GM12864 (cell line): ENCODE results near the gene ICAM5.

Source experiments
- DNase-seq: peaks from one replicate; pipeline ENCODE4 v3.0.0-alpha.2; 2011; ENCODE audit warnings: low read depth
- H3K4me3 ChIP-seq: 2 replicates; pipeline ENCODE4 v1.5.1; 2011; ENCODE audit warnings: mild to moderate bottlenecking, low read depth, low read length, control low read depth
- TF ChIP-seq, protein P1 (sequence below): IDR thresholded peaks from 2 replicates; pipeline ENCODE4 v1.5.1; 2011; ENCODE audit warnings: low read depth, mild to moderate bottlenecking, moderate library complexity, low read length, control low read depth, inconsistent platforms; ENCODE audit errors: missing control alignments

The ICAM5 gene

DNA sequence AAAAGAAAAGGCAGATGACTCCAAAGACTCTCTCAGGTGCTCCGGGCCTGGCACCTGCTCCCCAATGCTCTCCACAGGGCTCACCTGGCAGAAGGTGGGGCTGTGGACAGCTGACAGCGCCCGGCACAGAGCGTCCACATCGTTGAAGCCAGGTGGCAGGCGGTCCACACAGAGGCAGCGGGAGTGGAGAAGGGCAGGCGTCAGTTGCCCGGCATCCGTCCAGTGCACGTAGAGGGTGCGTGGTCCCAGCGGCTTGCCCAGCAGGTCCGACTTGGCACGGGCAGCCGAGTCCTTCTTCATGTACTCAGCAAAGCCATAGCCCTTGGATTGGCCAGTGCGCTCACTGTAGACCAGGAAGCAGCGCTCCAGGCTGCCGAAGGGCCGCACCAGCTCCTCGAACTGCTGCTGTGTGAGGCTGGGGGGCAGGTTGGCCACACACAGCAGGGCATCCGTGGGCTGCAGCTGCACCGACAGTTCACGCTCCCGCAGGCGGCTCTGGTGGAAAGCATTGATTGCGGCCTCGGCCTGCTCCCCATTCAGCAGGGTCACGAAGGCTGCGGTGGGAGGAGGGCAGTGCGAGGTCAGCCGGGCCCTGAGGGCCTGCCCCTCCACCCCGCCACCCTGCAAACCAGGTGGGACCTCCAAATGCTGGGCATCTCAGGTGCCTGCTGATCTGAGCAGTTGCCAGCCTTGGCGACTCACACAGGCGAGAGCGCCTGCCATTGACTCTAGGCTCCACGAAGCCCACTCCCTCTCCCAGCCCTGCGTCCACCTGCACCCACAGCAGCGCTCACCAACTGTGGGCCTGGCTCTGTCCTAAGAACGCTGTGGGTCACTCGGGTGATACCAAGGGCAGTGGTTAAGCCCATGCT is 39.0 kb downstream of the ICAM5 start:
- TF ChIP-seq, protein P1, sequence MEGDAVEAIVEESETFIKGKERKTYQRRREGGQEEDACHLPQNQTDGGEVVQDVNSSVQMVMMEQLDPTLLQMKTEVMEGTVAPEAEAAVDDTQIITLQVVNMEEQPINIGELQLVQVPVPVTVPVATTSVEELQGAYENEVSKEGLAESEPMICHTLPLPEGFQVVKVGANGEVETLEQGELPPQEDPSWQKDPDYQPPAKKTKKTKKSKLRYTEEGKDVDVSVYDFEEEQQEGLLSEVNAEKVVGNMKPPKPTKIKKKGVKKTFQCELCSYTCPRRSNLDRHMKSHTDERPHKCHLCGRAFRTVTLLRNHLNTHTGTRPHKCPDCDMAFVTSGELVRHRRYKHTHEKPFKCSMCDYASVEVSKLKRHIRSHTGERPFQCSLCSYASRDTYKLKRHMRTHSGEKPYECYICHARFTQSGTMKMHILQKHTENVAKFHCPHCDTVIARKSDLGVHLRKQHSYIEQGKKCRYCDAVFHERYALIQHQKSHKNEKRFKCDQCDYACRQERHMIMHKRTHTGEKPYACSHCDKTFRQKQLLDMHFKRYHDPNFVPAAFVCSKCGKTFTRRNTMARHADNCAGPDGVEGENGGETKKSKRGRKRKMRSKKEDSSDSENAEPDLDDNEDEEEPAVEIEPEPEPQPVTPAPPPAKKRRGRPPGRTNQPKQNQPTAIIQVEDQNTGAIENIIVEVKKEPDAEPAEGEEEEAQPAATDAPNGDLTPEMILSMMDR: no peak
- no peak for DNase-seq
- H3K4me3 ChIP-seq: no peak overlapping the region

DNA sequence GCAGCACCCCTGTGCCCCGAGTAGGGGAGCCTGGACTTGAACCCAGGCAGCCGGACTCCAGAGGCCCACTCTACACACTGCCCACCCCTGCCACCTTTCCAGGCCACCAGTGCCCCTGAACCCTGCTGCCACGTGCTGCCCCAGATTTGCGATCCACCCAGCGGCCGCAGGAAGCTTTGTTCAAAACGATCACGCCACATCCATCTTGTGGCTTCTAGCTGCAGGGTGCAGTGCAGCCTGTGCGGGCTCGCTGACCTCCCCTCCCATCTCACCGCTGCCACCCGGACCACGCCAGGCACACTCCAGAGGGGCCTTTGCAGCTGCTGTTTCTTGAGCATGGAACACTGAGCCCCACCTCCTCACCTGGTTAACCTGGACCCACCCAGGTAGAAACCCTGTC is 39.8 kb downstream of the ICAM5 start:
- TF ChIP-seq, protein P1: no peak
- no peak for DNase-seq
- no peak overlapping the region for H3K4me3 ChIP-seq

DNA sequence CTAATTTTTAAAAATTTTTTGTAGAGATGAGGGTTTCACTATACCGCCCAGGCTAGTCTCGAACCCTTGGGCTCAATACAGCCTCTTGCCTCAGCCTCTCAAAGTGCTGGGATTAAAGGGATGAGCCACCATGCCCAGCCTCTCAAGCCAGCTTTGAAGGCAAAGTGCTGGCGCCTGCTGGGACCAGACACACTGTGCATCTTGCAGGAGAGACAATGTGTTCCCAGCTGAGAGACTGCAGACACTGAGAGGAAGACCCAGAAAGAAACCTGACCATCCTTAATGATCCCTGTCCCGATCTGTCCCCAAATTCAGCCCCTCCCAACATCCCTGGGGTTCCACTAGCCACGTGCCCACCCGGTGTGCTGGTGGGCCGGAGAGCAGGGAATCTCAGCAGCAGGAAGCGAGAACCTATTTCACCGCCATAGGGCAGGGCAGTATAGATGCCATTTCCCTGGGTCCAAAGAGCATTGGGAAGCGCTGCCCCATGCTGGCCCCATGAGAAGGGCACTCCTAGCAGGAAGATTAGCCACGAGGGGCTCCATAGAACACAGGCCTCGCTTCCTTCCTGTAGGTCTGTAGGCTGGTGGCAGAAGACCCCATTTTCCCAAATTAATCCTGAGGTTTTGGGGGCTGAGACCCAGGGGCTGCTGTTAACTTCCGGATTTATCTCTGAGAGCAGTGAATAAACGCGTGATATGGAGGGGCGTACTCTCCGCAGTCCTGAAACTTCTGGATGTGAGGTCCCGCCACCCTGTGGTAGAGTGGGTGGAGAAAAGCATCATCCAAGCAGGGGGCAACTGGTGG is 42.6 kb downstream of the ICAM5 start:
- H3K4me3 ChIP-seq: peak overlapping the region; percentile 71
- TF ChIP-seq, protein P1: no peak
- DNase-seq: no peak

DNA sequence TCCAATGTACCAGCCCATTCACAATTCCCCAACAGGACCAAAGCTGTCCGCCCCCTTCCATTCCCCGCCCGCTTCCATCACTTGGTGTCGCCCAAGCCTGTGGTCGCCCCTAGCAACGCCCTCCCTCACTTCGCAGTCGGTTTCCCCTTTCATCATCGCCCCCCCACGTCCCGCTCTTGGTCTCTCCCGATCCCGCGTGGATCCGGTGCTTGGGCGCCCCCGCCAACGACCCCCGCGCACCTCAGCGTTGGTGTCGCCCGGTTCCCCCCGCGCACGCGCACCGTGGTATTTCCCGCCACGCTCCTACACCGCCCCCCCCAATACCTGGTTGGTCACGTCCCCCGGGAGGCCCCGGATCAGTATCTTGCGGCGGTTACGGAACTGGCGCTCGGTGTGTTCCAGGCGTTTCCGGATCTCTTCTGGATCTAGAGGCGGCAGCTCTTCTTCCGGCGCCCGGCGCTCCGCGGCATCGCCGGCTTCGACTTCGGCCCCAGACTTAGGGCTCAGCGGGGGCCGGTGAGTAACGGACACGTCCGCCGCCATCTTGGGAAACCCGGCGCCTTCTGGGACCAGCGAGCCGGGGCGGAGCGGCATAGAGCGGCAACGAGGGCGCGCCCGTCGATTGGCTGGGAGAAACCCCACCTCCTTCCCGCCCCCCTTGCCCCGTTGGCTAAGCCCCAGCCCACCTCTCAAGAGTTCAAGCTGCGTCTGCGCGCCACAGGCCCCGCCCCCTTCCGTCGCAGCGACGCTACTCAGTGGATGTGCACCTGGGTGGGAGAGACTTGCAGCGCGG is 43.4 kb downstream of the ICAM5 start, which contains the start of gene RAVER1:
TSS of gene RAVER1 (minus strand) at position 565 of the 793 bp plus-strand sequence. CDS start at position 543, 22 bp downstream.
- TF ChIP-seq, protein P1: no peak
- peak; percentile 90 for DNase-seq
- H3K4me3 ChIP-seq: peak within 1 kb of the TSS; percentile 71

DNA sequence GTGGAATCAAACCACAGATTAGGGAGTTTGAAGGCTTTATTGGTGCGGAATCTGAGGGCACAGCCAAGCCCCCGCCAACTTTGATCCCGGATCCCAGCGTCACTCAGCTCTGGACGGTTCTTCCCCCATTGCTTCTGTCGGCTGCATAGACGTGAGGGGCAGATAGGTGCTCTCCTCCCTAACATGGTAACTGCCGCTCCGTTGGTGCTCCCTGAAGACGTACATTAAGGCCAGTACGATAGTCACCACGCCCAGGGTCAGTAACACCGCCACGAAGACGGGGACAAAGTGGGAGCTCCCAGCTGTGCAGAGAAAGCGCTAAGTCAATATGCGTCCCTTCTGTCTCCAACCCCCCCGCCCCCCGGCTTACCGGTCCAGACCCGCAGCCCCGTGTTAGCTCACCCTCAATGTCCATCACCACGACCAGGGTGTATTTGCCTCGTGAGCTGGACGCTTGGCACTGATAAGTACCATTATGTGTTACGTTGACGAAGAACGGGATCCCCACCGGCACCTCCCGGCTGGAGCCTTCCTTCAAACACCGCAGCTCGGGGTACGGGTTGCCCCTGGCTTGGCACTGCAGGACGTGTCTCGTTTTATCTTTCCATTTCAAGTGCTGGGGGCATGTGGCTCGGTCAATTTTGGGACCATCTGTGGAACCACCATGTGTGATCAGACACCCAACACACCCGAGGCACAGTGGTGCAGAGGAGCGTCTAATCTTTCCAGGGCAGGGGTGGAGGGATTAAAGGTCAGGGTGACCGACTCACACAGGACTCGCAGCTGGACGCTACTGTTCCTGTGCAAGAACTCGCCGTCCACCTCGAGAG is 44.2 kb downstream of the ICAM5 start:
- TF ChIP-seq, protein P1: no peak
- H3K4me3 ChIP-seq: peak overlapping the region; percentile 65
- DNase-seq: no peak
